Superior temporal gyrus (tissue), 1 donor: ENCODE results near the gene TNNT2.

Source experiments
- DNase-seq: peaks from one replicate; pipeline ENCODE4 v3.0.0-alpha.2; 2016; ENCODE audit errors: extremely low spot score

The TNNT2 gene

GRCh38 chr1:201334325-201335173 is 42.9 kb downstream of the TNNT2 start:
- DNase-seq = no peak

- no peak for DNase-seq
These were observed 44.7 kb downstream of the TNNT2 start for GRCh38 chr1:201332616-201333335.

DNA sequence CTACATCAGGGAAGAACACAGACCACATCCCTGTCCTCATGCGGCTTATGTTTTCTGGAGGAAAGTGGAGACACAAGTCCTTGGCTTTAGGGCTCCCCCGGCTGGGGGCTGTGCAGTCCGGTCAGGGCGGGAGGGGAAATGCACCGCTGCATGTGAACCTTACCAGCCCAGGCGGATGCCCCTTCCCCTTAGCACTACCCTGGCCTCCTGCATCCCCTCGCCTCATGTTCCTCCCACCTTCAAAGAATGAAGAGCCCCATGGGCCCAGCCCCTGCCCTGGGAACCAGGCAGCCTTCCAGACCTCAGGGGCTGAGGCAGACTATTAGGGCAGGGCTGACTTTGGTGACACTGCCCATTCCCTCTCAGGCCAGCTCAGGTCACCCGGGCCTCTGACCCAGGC is 45.5 kb downstream of the TNNT2 start:
- DNase-seq = no peak

GRCh38 chr1:201331166-201331565 is 46.3 kb downstream of the TNNT2 start:
- no peak for DNase-seq

DNA sequence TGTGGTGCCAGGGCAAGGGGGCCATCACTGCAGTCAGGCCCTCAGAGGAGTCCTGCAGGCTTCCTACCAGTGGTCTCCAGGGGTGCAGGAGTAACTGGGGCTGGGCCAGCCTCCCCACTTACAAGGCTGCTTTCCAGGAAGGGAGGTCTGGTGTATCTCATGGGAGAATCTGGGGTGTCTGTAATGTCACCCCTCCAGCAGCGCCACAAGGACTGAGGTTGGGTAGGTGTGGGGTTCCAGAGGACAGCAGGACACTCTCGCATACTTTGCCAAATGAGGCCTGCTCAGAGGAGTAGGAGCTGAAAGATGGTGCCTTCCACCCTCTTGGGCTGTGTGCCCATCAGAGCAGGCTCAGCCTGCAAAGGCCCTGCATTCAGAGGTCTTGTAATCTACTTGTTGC is 46.9 kb downstream of the TNNT2 start:
- DNase-seq = no peak

DNA sequence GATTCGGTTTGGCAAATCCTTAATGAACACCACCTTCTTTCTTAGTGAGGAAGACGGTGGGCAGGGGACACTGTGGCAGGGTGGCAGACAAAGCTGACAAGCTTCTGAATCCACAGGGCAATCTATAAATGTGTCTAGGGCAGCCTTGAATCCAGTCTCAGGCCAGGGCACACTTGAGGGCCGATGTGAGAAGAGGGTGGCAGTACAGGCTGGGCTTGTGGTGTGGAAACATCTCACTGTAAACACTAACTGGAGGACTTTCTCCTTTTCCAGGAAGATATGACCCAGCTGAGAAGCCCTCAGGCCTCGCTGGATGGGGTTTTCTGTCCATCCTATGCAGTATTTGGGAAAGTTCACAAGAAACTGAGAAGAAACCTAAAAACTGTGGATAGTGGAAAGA is 47.7 kb downstream of the TNNT2 start:
- DNase-seq = no peak

DNA sequence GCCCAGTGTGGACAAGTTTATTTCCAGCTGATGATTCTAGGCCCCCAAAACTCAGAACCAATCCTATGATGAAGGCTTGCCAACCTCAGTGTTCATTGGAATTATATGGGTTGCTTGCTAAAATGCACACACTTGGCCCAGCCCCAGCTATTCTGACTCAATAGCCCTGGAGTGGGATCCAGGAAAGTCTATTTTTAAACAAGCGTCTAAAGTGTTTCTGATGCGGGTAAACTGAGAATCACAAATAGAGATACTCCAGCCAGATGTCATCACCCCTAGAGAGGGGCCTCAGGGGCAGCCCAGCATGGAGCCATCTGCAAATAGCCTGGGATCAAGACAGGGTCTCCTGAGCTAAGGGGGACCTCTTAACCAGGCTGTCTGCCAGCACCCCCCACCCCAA is 48.2 kb downstream of the TNNT2 start:
- no peak for DNase-seq

- DNase-seq = no peak
These were observed 48.9 kb downstream of the TNNT2 start for GRCh38 chr1:201328576-201328975.

- no peak for DNase-seq
These were observed 49.7 kb downstream of the TNNT2 start for GRCh38 chr1:201327687-201328240.

DNA sequence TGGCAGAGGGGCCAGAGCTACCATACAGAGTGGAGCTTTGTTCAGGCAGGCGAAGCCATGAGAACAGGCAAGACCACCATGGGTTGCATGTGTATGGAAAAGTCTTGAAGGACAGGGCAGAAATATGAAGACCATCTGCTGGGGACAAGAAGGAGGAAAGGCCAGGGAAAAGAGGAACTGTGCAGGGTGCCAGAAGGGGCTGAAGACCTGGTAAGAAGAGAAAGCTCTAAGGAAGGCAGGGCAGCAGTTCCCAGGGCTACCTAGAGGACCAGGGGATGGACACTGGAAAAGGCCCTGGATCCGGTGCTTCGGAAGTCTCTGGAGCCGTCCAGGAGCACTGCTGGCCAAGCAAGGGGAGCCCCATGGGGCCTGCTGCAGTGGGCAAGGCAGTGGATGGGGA is 50.8 kb downstream of the TNNT2 start:
- DNase-seq = no peak

DNA sequence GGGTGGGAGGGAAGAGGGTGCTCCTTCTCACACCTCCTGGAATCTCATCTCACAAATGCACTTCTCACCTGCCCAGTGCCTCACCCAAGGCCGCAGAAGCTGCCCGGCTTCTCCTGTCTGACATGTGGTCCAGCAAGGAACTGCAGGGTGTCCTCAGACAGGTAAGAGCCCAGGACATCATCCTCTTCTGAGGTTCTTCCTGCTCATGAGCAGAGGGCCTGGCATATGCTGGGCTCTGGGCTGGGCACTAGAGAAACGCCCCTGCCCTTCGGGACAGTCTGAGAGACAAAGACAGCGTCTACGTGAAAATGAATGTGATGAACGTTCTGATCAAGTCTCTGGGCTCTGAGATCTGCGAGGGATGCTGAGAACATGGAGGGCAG is 51.8 kb downstream of the TNNT2 start:
- no peak for DNase-seq

- no peak for DNase-seq
These were observed 52.4 kb downstream of the TNNT2 start for GRCh38 chr1:201324821-201325677.

- DNase-seq = no peak
These were observed 53.2 kb downstream of the TNNT2 start for GRCh38 chr1:201324306-201324705.

DNA sequence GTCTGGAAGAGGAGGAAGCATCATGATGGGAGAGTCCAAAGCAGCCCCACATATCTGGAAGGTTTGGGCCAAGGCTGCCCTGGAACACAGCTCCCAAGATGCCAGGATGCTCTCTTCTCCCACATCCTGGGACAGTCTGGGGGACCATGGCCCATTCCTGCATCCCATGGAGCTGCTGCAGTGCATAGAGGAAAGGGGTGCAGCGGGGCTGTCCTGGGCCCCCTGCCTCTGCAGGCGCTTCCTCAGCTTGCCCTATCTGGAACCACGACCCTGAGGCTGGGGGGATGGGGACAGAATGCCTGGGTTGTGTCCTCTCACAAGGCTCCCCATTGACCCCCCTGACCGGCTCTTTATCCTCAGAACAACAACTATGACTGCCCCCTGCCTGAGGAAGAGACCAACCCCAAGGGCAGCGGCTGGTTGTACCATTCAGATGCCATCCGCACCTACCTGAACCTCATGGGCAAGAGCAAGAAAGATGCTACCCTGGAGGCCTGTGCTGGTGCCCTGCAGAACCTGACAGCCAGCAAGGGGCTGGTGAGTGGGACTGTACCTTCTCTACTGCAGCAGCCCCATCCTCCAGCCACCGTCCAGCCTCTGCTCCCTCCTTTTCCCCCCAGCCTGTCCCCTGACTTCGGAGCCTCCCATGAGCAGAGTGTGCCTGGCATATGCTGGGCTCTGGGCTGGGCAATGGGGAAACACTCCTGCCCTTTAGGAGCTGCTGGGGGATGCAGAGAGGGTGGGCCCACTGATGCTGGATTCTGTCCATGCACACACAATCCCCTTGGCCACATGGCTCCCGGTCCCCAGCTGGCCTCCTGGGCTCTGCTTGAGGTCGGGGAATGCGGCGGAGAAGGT is 54.6 kb downstream of the TNNT2 start:
- no peak for DNase-seq

- no peak for DNase-seq
These were observed 55.6 kb downstream of the TNNT2 start for GRCh38 chr1:201321826-201322390.

DNA sequence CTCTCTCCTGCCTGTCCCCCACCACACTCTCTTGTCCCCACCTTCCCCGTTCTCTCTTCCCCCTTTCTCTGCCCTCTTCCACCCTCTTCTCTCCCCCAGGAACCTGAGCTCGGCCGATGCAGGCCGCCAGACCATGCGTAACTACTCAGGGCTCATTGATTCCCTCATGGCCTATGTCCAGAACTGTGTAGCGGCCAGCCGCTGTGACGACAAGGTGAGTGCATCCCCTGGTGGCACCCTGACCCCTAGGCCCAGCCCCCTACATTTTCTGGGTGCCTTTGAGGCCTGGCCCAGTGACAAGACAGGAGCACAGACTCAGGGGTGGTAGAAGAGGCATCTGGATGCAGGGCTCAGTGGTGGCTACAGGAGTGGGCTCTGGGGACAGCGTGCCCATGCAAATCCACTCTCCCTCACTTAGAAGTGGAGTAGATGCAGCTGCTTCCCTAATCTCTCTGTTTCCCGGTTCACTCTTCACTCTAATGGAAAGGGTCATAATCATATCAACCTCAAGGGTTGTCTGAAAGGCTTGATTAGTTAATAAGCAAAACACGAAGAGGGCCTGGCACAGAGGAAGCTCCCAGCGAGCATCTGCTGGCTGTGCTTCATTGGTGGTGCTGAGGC is 57.2 kb downstream of the TNNT2 start:
- no peak for DNase-seq

DNA sequence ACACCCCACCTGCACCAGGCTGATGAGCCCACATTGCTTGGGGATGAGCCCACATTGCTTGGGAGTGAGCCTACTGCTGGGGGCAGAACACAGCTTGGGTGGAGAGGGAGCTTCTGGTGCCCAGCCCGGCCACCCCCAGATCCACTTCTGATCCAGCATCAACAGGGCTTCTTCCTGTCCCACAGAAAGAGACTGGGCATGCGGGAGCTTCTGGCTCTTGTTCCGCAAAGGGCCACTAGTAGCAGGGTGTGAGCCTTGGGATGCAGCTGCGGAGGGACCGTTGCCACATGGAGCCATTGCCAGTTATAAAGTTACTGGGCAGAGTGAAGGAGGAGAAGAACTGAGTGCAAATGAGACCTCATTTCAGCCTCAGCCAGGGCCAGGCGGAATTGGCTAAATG is 57.8 kb downstream of the TNNT2 start:
- DNase-seq = no peak

DNA sequence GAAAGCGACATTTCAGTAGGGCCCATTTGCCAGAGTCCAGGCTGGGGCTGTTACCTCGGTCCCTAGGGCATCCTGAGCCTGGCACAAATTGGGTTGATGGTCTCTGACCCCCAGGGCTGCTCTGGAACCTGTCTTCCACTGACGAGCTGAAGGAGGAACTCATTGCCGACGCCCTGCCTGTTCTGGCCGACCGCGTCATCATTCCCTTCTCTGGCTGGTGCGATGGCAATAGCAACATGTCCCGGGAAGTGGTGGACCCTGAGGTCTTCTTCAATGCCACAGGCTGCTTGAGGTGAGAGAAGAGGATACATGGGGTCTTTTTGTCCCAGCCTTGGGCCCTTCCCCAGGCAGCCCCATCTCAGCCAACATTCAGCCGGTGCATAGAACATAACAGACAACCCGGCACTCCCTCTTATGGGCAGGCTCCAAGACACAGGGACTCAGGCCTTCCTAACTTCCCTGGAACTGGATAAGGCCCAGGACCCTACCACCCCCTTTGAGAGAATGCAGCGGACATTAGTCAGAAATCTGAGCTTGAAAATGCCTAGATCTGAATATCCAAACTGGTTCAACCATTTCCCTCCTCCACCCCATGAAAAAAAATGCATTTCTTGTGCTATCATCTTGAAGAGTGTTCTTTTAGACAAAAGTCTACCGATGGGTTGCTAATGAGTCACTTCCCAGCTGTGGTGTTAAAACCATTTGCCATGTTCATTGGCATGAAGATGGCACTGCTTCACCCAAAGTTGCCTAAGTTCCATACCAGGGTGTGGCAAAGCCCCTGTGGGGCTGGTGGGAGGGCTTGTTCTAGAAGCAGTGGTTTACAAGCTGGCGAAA is 58.8 kb downstream of the TNNT2 start:
- DNase-seq = peak; percentile 15

DNA sequence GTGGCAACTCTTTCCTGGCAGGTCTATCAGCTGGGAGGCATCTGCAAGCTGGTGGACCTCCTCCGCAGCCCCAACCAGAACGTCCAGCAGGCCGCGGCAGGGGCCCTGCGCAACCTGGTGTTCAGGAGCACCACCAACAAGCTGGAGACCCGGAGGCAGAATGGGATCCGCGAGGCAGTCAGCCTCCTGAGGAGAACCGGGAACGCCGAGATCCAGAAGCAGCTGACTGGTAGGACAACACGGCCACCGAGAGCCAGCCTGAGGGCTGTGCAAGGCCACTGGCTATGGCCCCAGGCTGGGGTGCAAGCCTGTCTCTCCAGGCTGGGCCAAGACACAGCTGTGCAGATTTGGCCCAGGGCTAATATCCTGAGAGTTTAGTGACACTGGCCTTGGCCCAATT is 59.9 kb downstream of the TNNT2 start:
- DNase-seq = no peak
